EL (cell line): Measurements from ENCODE around the gene DAGLA.
A peak's percentile ranks its signal among the peaks of the same experiment; 100 is the strongest.

Source experiments
- DNase-seq: peaks from one replicate; pipeline ENCODE4 v3.0.0-alpha.2; 2016

The DAGLA gene

DNA sequence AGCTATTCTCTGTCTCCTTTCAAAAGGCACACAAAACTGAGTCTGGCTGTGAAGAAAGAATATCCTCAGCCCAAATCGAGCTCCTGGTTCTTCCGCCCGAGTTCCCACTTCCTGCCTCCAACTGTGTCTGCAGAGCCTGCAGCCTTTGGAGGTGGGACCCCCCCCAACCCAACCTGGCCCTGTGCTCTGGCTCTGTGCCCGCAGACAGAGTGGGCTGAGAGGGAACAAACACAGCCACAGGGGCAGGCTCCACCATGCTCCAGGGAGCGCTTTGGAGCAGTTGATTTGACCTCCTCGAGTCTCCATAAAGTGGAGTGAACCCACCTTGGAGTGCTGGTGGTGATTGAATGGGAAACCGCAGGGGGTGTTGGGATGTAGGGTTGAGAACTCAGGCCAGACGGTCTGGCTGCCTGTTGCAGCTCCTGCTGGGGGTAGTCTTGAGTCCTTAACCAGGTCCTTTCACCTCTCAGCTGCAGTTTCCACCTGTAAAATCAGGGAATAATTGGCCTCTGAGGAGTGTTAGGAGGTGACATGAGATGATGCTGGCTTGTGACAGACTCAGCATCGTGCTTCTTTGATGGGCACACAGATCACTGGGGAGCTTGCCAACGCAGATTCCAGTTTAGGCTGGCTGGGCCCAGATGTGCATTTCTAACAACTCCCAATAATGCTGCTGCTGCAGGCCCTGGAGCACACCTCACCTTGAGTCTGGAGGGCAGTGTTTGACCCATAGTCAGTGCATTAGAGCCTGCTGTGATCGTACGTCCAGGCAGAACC lies 11.4 kb downstream of the DAGLA start:
- no peak for DNase-seq

DNA sequence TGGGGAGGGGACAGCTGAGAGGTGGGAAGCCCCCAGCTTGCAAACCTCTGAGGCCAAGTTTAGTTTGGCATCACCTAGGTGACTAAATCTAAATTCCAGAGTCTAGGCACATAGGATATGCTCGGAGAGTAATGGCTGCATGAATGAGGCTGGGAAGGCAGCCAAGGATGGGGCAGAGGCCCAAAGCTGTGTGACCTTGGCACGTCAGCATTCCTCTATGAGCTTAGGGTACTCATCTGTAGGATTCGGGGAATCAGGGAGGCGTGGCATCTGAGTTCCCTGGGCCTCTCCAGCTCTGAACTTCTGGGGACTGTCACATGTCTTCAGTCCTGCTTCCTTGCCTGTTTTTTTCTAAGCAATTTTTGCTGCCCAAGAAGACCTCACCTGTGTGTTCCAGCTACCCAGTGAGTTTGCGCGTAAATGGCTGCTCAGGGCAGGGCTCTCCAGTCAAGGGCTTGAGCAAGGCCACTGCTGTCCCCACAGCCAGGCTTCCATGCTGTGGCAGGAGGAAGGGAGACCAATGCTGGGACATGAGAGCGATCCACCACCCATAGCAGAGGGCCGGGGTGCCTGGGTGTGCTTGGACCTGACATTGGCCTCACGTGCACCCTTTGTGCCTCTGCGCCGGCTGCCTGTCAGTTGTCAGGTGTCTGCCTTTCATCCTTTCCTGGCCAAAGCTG lies 13.9 kb downstream of the DAGLA start:
- DNase-seq: peak; percentile 54

- DNase-seq: no peak
These were observed 14.4 kb downstream of the DAGLA start for GRCh38 chr11:61694602-61694939.

- DNase-seq: no peak
These were observed 14.9 kb downstream of the DAGLA start for GRCh38 chr11:61694946-61695706.

DNA sequence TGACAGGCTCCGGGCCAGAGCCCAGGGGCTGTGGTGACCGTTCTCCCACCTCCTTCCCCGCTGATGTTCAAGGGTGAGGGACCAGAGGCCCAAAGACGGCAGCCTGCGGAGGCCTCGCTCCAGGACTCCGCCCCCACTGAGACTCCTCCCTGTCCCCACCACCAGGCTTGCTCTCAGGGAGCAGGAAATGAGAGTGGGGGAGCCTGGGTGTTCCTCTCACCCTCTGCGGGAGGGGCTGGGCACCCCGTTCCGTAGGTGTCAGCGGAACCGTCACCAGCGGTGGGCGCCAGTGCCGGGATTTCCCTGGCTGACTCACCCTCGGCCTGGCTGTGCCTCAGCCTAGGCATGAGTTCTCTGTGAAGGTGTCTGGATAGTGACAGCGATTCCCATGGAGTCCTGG lies 15.7 kb downstream of the DAGLA start:
- peak; percentile 93 for DNase-seq

- no peak for DNase-seq
These were observed 16.4 kb downstream of the DAGLA start for GRCh38 chr11:61696602-61697001.

DNA sequence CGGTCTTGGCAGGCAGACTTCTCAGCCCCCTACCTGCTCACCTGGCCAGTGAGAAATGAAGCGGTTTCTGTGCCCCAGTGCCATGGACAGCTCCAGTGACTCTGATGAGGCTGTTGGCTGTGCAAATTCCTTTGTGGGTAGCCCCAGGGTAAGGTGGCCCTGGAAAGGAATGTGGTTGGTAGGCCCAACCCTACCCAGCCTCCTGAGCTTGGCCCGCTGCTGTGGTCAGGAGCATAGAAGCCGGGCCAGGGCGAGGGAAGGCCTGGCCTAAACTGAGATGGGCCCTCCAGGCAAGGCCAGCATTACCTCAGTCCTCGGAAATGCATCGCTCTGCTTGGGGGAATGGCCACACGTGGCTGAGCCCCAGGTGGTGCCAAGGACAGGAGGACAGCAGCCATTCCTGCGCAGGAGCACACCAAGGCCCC lies 16.9 kb downstream of the DAGLA start:
- peak; percentile 81 for DNase-seq

DNA sequence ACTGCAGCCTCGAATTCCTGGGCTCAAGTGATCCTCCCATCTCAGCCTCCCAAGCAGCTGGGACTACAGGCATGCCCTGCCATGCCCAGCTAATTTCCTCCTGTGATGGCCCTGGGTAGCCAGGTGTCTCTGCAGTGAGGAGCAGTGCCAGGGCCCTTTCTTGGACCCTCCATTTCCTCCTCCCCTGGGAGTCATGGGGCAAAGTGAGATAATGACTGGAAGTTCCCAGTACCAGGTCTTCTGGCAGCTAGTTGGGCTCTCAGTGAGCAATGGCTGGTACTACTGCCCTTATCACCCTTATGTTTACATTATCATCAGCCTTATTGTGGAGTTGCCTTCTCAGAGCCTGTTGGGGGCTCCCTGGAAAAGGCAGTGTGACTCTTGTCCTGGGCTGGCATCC lies 17.6 kb downstream of the DAGLA start:
- no peak for DNase-seq

- DNase-seq: no peak
These were observed 18.2 kb downstream of the DAGLA start for GRCh38 chr11:61698173-61698948.

DNA sequence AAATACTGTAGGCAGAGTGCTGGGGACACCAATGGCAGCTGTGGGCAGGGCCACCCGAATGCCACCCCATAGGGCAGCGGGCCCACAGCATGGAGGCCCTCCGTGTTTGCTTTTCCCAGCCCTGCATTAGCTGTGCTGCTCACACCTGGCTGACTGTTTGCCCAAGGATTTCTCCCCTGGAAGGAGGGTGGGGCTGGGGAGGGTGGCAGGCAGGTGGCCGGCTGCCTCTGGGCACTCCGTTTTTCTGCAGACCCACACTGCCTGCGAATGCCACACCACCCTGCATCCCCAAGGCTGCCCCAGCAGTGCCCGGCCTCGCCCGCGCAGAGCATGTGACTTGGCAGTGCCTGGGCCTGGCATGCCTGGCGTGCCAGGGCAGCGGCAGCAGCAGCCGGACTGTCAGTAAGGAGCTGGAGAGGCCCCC lies 19.6 kb downstream of the DAGLA start:
- DNase-seq: no peak

GRCh38 chr11:61700212-61700611 lies 20.0 kb downstream of the DAGLA start:
- peak; percentile 70 for DNase-seq

DNA sequence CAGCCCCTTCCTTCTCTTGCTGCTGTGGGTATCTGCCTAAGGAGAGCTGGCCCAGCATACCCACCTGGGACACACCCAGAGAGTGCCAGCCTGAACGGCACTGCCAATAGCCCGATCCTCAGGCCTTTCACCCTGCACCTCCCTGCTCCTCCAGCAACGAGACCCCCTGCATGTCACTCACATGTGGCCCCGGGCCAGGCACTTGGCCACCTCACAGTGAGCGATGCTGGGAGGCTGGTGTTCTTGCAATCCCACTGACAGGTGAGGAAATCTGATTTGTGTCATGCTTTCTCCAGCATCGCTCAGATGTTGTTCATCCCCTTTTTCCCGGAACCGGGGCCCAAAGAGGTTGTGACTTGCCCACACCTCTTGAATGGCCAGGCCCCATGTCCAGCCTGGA lies 20.5 kb downstream of the DAGLA start:
- no peak for DNase-seq

GRCh38 chr11:61701242-61701886 lies 21.2 kb downstream of the DAGLA start:
- DNase-seq: peak; percentile 33

- DNase-seq: no peak
These were observed 22.6 kb downstream of the DAGLA start for GRCh38 chr11:61702701-61703312.

- no peak for DNase-seq
These were observed 24.6 kb downstream of the DAGLA start for GRCh38 chr11:61704838-61705237.

DNA sequence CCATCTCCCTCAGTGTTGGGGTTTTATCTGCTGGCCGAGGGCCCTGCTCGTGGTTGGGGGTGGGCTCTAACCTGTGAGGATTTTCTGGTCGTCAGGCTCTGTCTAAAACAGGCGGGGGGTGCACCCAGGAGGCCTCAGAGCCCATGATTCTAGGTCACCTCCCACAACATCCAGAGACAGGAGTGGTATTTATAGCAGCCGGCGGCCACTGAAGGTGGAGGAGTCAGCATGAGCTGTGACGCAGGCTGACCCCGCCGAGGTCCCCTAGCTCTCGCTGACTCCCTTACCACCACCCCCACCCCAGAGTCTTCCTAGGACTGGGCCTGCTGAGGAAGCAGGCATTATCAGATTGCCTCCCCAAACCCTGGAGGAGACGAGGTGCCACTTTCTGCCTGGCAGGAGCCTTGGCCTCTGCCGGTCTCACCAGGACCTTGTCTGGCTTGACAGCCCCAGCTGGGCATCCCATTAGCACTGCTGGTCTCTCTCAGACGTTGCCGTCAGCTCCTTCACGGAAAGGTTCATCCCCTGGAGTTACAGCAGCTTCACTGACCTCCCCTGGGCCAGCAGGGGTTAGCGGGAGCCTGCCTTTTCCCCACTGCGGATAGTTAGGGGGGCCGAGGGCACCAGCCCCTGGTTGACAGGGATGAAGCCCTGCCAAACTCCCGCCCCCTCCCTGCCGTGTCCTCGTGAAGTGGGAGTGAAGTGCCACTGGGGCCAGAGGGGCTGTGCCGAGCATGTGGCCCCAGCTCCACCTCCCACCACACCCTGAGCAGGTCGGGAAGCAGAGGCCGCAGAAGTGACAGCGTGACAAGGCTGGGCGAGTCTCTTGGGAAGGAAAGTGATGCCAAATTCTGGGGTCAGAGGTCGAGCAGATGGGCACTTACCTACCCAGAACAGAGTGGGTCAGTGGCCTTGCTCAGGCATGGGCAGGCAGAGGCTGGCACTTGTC lies 26.5 kb downstream of the DAGLA start:
- no peak for DNase-seq

GRCh38 chr11:61707574-61707973 lies 27.4 kb downstream of the DAGLA start:
- DNase-seq: no peak

GRCh38 chr11:61709110-61709509 lies 28.9 kb downstream of the DAGLA start:
- no peak for DNase-seq

- DNase-seq: no peak
These were observed 29.4 kb downstream of the DAGLA start for GRCh38 chr11:61709572-61709971.

GRCh38 chr11:61710019-61710418 lies 29.8 kb downstream of the DAGLA start:
- no peak for DNase-seq

DNA sequence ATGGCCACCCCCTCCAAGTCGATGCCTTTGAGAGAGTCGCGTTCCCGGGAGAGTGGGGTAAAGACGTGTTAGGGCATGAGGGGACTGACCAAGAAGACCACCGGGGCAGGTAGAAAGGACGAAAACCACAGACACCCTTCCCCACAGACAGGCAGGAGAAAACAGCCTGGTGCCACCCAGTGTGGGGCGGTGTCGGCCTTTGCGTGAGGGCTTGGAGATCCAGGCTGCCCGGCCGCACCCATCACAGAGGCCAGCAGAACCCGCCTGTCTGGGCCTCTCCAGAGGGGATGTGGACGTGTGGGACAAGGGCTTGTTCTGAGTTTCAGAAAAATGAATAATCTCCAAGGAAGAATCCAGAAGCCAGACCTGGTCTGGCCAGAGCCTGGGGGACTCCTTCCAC lies 30.8 kb downstream of the DAGLA start:
- DNase-seq: no peak
